ENCODE results near the gene SHFL. TPM values are rescaled to one million over a fixed set of nuclear protein-coding genes. Genes with fewer than 3 reads are reported as not detected.

Gene SHFL
- polyA plus RNA-seq, 3 donors, result 12.6 to 106 (median 17.6) TPM

DNA sequence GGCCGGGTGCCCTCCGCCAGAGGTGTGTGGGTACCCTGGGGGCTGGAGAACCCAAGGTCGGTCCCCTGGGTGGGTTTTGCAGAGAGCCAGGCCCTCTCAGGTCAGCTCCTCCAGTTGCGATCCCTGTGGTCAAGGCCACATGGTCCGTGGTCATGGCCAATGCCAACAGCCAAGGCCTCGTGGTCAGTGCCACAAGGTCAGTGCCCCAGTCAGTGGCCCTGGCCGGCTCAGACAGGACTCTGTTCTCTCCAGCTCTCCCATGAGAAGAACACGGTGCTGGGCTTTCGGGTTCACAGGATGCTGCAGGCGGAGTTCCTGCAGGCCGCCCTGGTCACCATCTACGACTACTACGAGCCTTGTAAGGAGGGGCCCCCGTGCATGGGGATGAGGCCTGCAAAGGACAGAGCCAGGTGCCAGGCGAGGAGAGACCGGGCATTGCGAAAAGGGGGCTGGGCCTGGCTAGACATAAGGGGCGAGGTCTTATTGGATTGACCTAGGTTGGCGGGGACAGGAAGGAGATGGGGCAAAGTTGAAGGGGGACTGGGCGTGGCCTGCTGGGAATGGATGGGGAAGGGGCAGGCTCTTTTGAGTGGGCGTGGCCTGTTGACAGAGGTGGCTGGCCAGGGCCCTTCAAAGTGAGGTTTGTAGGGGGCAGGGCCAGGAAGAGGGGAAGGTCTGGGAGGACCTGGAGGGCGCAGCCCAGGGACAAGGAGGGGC is 15.2 kb upstream of the SHFL start:
- Histone ChIP-seq H3K9me3 (replicated peaks in 1 of 2; ENCODE audit: control insufficient read depth in 1 of 2, insufficient read depth in 1 of 2, low read length in 2 of 2) (peaks cover 14 to 17% of the 10 kb centered on the region in 2 donors), H3K27me3 (ENCODE audit: control insufficient read depth in 2 of 2, insufficient read depth in 2 of 2, low read length in 2 of 2) (no peaks in the 10 kb centered on the region), H3K27ac (ENCODE audit: low read depth in 1 of 2, low read length in 2 of 2) (no peak overlapping the region), H3K4me3 (replicated peaks in 1 of 3; ENCODE audit: low read depth in 2 of 3, low read length in 3 of 3) (no peak overlapping the region), H3K4me1 (ENCODE audit: control insufficient read depth in 1 of 2, insufficient read depth in 2 of 2, low read length in 2 of 2) (no peaks in the 10 kb centered on the region), H3K36me3 (replicated peaks in 1 of 2; ENCODE audit: control insufficient read depth in 1 of 2, insufficient read depth in 2 of 2, low read length in 2 of 2) (no peaks in the 10 kb centered on the region), H3K9ac (ENCODE audit: insufficient read depth, low read length, poor library complexity, severe bottlenecking) (no peak overlapping the region), H3K79me2 (ENCODE audit: insufficient read depth, low read length) (no peaks in the 10 kb centered on the region), H2AFZ (ENCODE audit: insufficient read depth, low read depth, low read length, poor library complexity, severe bottlenecking) (no peak overlapping the region), H4K20me1 (ENCODE audit: insufficient read depth, low read length) (no peaks in the 10 kb centered on the region), H3K4me2 (replicated peaks; ENCODE audit: extremely low read depth, low read length, poor library complexity, severe bottlenecking) (no peak overlapping the region)
- TF ChIP-seq, protein P1, sequence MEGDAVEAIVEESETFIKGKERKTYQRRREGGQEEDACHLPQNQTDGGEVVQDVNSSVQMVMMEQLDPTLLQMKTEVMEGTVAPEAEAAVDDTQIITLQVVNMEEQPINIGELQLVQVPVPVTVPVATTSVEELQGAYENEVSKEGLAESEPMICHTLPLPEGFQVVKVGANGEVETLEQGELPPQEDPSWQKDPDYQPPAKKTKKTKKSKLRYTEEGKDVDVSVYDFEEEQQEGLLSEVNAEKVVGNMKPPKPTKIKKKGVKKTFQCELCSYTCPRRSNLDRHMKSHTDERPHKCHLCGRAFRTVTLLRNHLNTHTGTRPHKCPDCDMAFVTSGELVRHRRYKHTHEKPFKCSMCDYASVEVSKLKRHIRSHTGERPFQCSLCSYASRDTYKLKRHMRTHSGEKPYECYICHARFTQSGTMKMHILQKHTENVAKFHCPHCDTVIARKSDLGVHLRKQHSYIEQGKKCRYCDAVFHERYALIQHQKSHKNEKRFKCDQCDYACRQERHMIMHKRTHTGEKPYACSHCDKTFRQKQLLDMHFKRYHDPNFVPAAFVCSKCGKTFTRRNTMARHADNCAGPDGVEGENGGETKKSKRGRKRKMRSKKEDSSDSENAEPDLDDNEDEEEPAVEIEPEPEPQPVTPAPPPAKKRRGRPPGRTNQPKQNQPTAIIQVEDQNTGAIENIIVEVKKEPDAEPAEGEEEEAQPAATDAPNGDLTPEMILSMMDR (IDR thresholded peaks at IDR 0.05), result no peak
- 76% methylated on average over 22 of the region's 22 CpGs for WGBS (ENCODE audit: insufficient coverage)
- peaks cover 8 to 29% (median 19%) of the 10 kb centered on the region in 7 donors for H3K9me3 Mint-ChIP-seq
- H3K4me1 Mint-ChIP-seq, result no peaks in the 10 kb centered on the region
- no peak overlapping the region for H3K27ac Mint-ChIP-seq
- intact Hi-C loops (cut with micrococcal nuclease), result no loop called here
- no peak overlapping the region for H3K4me3 Mint-ChIP-seq
- peaks cover 6 to 17% (median 15%) of the 10 kb centered on the region in 3 donors for H3K27me3 Mint-ChIP-seq (ENCODE audit: low read depth in 3 of 3)
- no peak for DNase-seq
- no peaks in the 10 kb centered on the region for H3K36me3 Mint-ChIP-seq

DNA sequence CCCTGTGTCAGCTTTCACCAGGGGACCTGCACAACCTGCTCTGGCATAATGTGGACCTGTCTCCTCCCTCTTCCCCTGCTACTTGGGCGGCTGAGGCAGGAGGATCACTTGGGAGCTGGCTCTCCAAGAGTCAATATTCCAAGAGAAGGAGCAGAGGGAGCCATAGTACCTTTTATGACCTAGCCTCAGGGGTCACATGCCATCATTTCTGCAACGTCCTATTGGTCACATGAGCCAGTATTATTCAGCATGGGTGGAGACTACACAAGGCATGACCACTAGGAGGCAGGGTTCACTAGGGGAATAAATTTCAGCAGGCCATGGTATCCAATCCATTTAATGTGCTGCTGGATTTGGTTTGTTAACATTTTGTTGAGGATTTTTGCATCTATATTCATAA is 12.0 kb upstream of the SHFL start:
- H3K4me2 ChIP-seq (replicated peaks; ENCODE audit: extremely low read depth, low read length, poor library complexity, severe bottlenecking), result no peak overlapping the region
- no peaks in the 10 kb centered on the region for H3K4me1 ChIP-seq (ENCODE audit: control insufficient read depth in 1 of 2, insufficient read depth in 2 of 2, low read length in 2 of 2)
- Mint-ChIP-seq H3K9me3 (peaks cover 8 to 27% (median 21%) of the 10 kb centered on the region in 7 donors), H3K4me1 (peaks cover 3% of the 10 kb centered on the region), H3K4me3 (no peak overlapping the region), H3K27ac (no peak overlapping the region), H3K27me3 (ENCODE audit: low read depth in 3 of 3) (peaks cover 7 to 22% (median 9%) of the 10 kb centered on the region in 3 donors), H3K36me3 (no peaks in the 10 kb centered on the region)
- no peaks in the 10 kb centered on the region for H3K27me3 ChIP-seq (ENCODE audit: control insufficient read depth in 2 of 2, insufficient read depth in 2 of 2, low read length in 2 of 2)
- H3K27ac ChIP-seq (ENCODE audit: low read depth in 1 of 2, low read length in 2 of 2), result no peak overlapping the region
- no peak for DNase-seq
- no peaks in the 10 kb centered on the region for H3K79me2 ChIP-seq (ENCODE audit: insufficient read depth, low read length)
- H3K36me3 ChIP-seq (replicated peaks in 1 of 2; ENCODE audit: control insufficient read depth in 1 of 2, insufficient read depth in 2 of 2, low read length in 2 of 2), result no peaks in the 10 kb centered on the region
- H3K9ac ChIP-seq (ENCODE audit: insufficient read depth, low read length, poor library complexity, severe bottlenecking), result no peak overlapping the region
- TF ChIP-seq, protein P1 (IDR thresholded peaks at IDR 0.05), result no peak
- H4K20me1 ChIP-seq (ENCODE audit: insufficient read depth, low read length), result no peaks in the 10 kb centered on the region
- H3K9me3 ChIP-seq (replicated peaks in 1 of 2; ENCODE audit: control insufficient read depth in 1 of 2, insufficient read depth in 1 of 2, low read length in 2 of 2), result peaks cover 14 to 17% of the 10 kb centered on the region in 2 donors
- 60% methylated on average over 1 of the region's 2 CpGs for WGBS (ENCODE audit: insufficient coverage)
- intact Hi-C loops (cut with micrococcal nuclease), result no loop called here
- H3K4me3 ChIP-seq (replicated peaks in 1 of 3; ENCODE audit: low read depth in 2 of 3, low read length in 3 of 3), result no peak overlapping the region
- no peak overlapping the region for H2AFZ ChIP-seq (ENCODE audit: insufficient read depth, low read depth, low read length, poor library complexity, severe bottlenecking)
